GM12878 (cell line): ENCODE results near the gene CYP24A1. TPM values are rescaled to one million over a fixed set of nuclear protein-coding genes. Genes with fewer than 3 reads are reported as not detected.

Experiments
- ATAC-seq: fragments of 200-7000 bp; cut with Tn5 transposase; 3 replicates; pipeline ENCODE4 v1.9.1; 2020; ENCODE audit warnings: mild to moderate bottlenecking, moderate library complexity
- BruUV-seq: library from RNA; stranded (reverse); fragments of 400-500 nt; replicated peaks from 2 replicates; lab custom pipeline; 2021; lab: Mats Ljungman, UMichigan
- CTCF ChIA-PET: fragments of 300-600 bp; sonication (Branson Sonifier 250); formaldehyde crosslinking; extraction: SDS; loops from one replicate; lab custom pipeline; 2021; ENCODE audit warnings: inconsistent platforms; lab: Yijun Ruan, JAX
- POLR2A ChIA-PET: fragments of 350-600 bp; formaldehyde crosslinking; extraction: SDS; loops from one replicate; lab custom pipeline; 2021; ENCODE audit warnings: inconsistent platforms; lab: Charles Lee
- RAD21 ChIA-PET: fragments of 300-600 bp; sonication (Branson Sonifier 250); formaldehyde crosslinking; loops from one replicate; lab custom pipeline; 2023; ENCODE audit warnings: antibody characterized with exemption; ENCODE audit not compliant: unreplicated experiment; lab: Charles Lee
- SMC1A ChIA-PET: fragments of 300-600 bp; sonication (Branson Sonifier 250); formaldehyde crosslinking; loops from one replicate; lab custom pipeline; 2023; ENCODE audit not compliant: unreplicated experiment, uncharacterized antibody; lab: Charles Lee
- DNase-seq: peaks from one replicate; pipeline ENCODE4 v3.0.0-alpha.2; 2011; ENCODE audit warnings: low read depth, low spot score
- FAIRE-seq: peaks from 3 replicates; lab custom pipeline; 2011; peaks lifted over from hg19 to GRCh38; lab: Jason Lieb, UNC
- H2AFZ ChIP-seq: 2 replicates; pipeline ENCODE4 v1.6.0; 2011; ENCODE audit warnings: low read depth, low read length, control low read depth; ENCODE audit not compliant: control insufficient read depth
- H3K27ac ChIP-seq: 2 replicates; pipeline ENCODE4 v1.5.1; 2011; ENCODE audit warnings: control low read depth; ENCODE audit not compliant: control insufficient read depth, insufficient read depth
- H3K27me3 ChIP-seq, 2 experiments: replicated peaks in 1 of 2; 2 replicates each; pipeline versions ENCODE4 v1.6.0 to v1.6.1; 2011; ENCODE audit warnings: low read length in 1 of 2; ENCODE audit not compliant: control insufficient read depth in 2 of 2, insufficient read depth in 2 of 2
- H3K36me3 ChIP-seq, 2 experiments: 2 replicates each; pipeline ENCODE4 v1.5.1; 2011; ENCODE audit warnings: low read length in 1 of 2; ENCODE audit not compliant: control insufficient read depth in 2 of 2, insufficient read depth in 2 of 2
- H3K4me1 ChIP-seq: 2 replicates; pipeline ENCODE4 v1.6.1; 2011; ENCODE audit warnings: mild to moderate bottlenecking, low read length, moderate library complexity, mixed read lengths; ENCODE audit not compliant: control insufficient read depth, insufficient read depth
- H3K4me2 ChIP-seq: 2 replicates; pipeline ENCODE4 v1.6.0; 2011; ENCODE audit warnings: control low read depth; ENCODE audit not compliant: control insufficient read depth, insufficient read depth
- H3K4me3 ChIP-seq: fragments of 200-600 bp; sonication (generic); 2 replicates; pipeline ENCODE4 v1.5.1; 2016
- H3K79me2 ChIP-seq: 2 replicates; pipeline ENCODE4 v1.6.0; 2011; ENCODE audit warnings: low read length; ENCODE audit not compliant: control insufficient read depth, insufficient read depth
- H3K9ac ChIP-seq: 2 replicates; pipeline ENCODE4 v1.8.0; 2011; ENCODE audit warnings: low read length, control low read depth, mixed read lengths; ENCODE audit not compliant: control insufficient read depth, insufficient read depth
- H3K9me3 ChIP-seq: replicated peaks from 3 replicates; pipeline ENCODE4 v1.5.1; 2011; ENCODE audit warnings: mild to moderate bottlenecking, low read length; ENCODE audit not compliant: control insufficient read depth, insufficient read depth
- H4K20me1 ChIP-seq: 2 replicates; pipeline ENCODE4 v1.6.0; 2011; ENCODE audit not compliant: control insufficient read depth, insufficient read depth
- CBFB ChIP-seq: IDR thresholded peaks from 2 replicates; pipeline ENCODE4 v1.6.1; 2016; ENCODE audit warnings: antibody characterized with exemption, low read depth
- ETV6 ChIP-seq, 2 experiments: fragments of 450-650 bp in 1 of 2; IDR thresholded peaks in 1 of 2; conservative IDR thresholded peaks in 1 of 2; 2 replicates each; pipeline ENCODE4 v1.6.1; 2014; ENCODE audit warnings: antibody characterized with exemption in 1 of 2, borderline replicate concordance in 1 of 2, low read depth in 1 of 2, mild to moderate bottlenecking in 1 of 2, moderate library complexity in 1 of 2
- NFXL1 ChIP-seq: fragments of 450-650 bp; IDR thresholded peaks from 2 replicates; pipeline ENCODE4 v1.6.1; 2017; ENCODE audit warnings: antibody characterized with exemption, mild to moderate bottlenecking, borderline replicate concordance
- NR2F1 ChIP-seq: fragments of 450-650 bp; conservative IDR thresholded peaks from 2 replicates; pipeline ENCODE4 v1.6.1; 2017; ENCODE audit warnings: mild to moderate bottlenecking
- PBX3 ChIP-seq: IDR thresholded peaks from 2 replicates; pipeline ENCODE4 v1.6.1; 2011; ENCODE audit warnings: mild to moderate bottlenecking, low read depth, low read length, moderate library complexity; ENCODE audit not compliant: insufficient replicate concordance
- STAT3 ChIP-seq: IDR thresholded peaks from 2 replicates; pipeline ENCODE4 v1.6.1; 2011; ENCODE audit warnings: low read depth, low read length, improper control_type of control experiment
- TCF7 ChIP-seq: IDR thresholded peaks from 2 replicates; pipeline ENCODE4 v1.6.1; 2014; ENCODE audit warnings: antibody characterized with exemption, borderline replicate concordance
- YBX1 ChIP-seq: fragments of 450-650 bp; IDR thresholded peaks from 2 replicates; pipeline ENCODE4 v1.6.1; 2016; ENCODE audit warnings: antibody characterized with exemption
- ZNF207 ChIP-seq: fragments of 450-650 bp; IDR thresholded peaks from 2 replicates; pipeline ENCODE4 v1.6.1; 2014; ENCODE audit warnings: antibody characterized with exemption, mild to moderate bottlenecking, borderline replicate concordance
- WGBS: methylation state at CpG from one replicate; pipeline ENCODE4 v1.1.6; 2016; ENCODE audit warnings: low lambda C conversion rate; ENCODE audit not compliant: insufficient replicate concordance, insufficient coverage; ENCODE audit errors: missing lambda C conversion rate; 5-methylcytosine and 5-hydroxymethylcytosine counted together
- in situ Hi-C: fragments of 300-500 bp; cut with MboI; formaldehyde crosslinking; loops from 9 replicates; pipeline ENCODE4 v1.14.3; 2018; ENCODE audit warnings: mixed read lengths
- intact Hi-C: fragments of 100-400 bp; cut with micrococcal nuclease; formaldehyde crosslinking; loops from one replicate; pipeline ENCODE4 v1.14.2; 2022; ENCODE audit not compliant: unreplicated experiment
- polyA plus RNA-seq, 11 experiments: library from polyadenylated mRNA; depleted of rRNA in 4 of 11; unstranded in 6 of 11; stranded (reverse) in 5 of 11; fragments of >200 nt; fragmentation: Nextera tagmentation in 4 of 11; fragmentation: Illumina TruSeq in 1 of 11; extraction: Ambion mirVana in 4 of 11; extraction: Trizol in 1 of 11; gene quantifications; 1 replicate in 1 of 11; 2 replicates in 10 of 11; pipeline versions ENCODE4 v1.2.1 to v1.2.3, GENCODE V29; 2011 to 2016; ENCODE audit warnings: inconsistent platforms in 2 of 11, missing spikeins in 2 of 11, low read depth in 1 of 11
- total RNA-seq, 4 experiments: library from RNA; depleted of rRNA in 3 of 4; stranded (reverse); fragments of >200 nt in 3 of 4; fragmentation: Illumina TruSeq in 1 of 4; extraction: Trizol in 1 of 4; gene quantifications; 2 replicates each; pipeline versions ENCODE4 v1.2.1 to v1.2.3, GENCODE V29; 2013 to 2021

The CYP24A1 gene
- total and polyA plus RNA-seq, 10 of the 15 experiments (the other 5 are each of a cell fraction or from before 2014, with no cell fraction given): 0.69 TPM; not detected in 9

GRCh38 chr20:54167909-54168872 lies 5.6 kb downstream of the CYP24A1 start:
- Histone ChIP-seq H3K4me3 (no peak overlapping the region), H3K9ac (no peak overlapping the region), H4K20me1 (no peaks in the 10 kb centered on the region), H3K27me3 (peaks cover 10 to 20% of the 10 kb centered on the region in 2 experiments), H3K36me3 (no peaks in the 10 kb centered on the region; a peak in 1 of 4 replicates), H2AFZ (no peak overlapping the region), H3K4me2 (no peak overlapping the region), H3K4me1 (no peaks in the 10 kb centered on the region), H3K9me3 (no peaks in the 10 kb centered on the region), H3K79me2 (no peaks in the 10 kb centered on the region), H3K27ac (no peak overlapping the region)
- FAIRE-seq: no peak
- ChIA-PET SMC1A (no interaction called here), POLR2A (no interaction called here), CTCF (interaction anchor here (0.6 kb wide), 1 partner anchor 871 kb away, joined by 3 read pairs; no protein-coding TSS in a partner anchor), RAD21 (no interaction called here)
- WGBS: 22% methylated on average over 11 of the region's 11 CpGs
- in situ Hi-C loops: no loop called here
- intact Hi-C loops: no loop called here
- BruUV-seq: no TSS peak
- no peak for DNase-seq
- TF ChIP-seq STAT3: no peak
- TF ChIP-seq NR2F1: no peak
- TF ChIP-seq PBX3: no peak
- no peak for TF ChIP-seq ZNF207
- 0 out of 2 replicates have a peak, but pooled peaks have one; percentile 36 for TF ChIP-seq NFXL1
- peak in 1 of 2 experiments; percentile 78; a peak in 1 of 4 replicates for TF ChIP-seq ETV6 (conservative IDR thresholded peaks at IDR 0.05 in 1 of 2, IDR thresholded peaks at IDR 0.05 in 1 of 2; ENCODE audit: borderline replicate concordance in 1 of 2, low read depth in 1 of 2)
- TF ChIP-seq TCF7: no peak
- TF ChIP-seq CBFB: no peak
- TF ChIP-seq YBX1: no peak
- no peak for ATAC-seq
